MCF 10A (cell line): ENCODE measurements around the gene HILPDA. TPM values are rescaled to one million over a fixed set of nuclear protein-coding genes. Genes with fewer than 3 reads are reported as not detected.

Experiments used
- BruUV-seq: library from RNA; stranded (reverse); fragments of 400-500 nt; replicated peaks from 2 replicates; lab custom pipeline; 2021; lab: Mats Ljungman, UMichigan
- CTCF ChIA-PET: fragments of 300-600 bp; sonication (Branson Sonifier 250); formaldehyde crosslinking; extraction: SDS; loops from one replicate; lab custom pipeline; 2021; ENCODE audit warnings: antibody characterized with exemption, inconsistent platforms; lab: Yijun Ruan, JAX
- POLR2A ChIA-PET: fragments of 300-600, 350-650 bp; sonication (Branson Sonifier 250); formaldehyde crosslinking; extraction: SDS; loops from one replicate; lab custom pipeline; 2020; ENCODE audit warnings: antibody characterized with exemption, inconsistent platforms; lab: Yijun Ruan, JAX
- DNase-seq: peaks from one replicate; pipeline ENCODE4 v3.0.0-alpha.2; 2018; ENCODE audit not compliant: unreplicated experiment
- H3K27ac Mint-ChIP-seq: one replicate; pipeline ENCODE4 v1.8.0; 2022; ENCODE audit warnings: mild to moderate bottlenecking, low read depth, mixed read lengths; ENCODE audit not compliant: unreplicated experiment
- H3K27me3 Mint-ChIP-seq: one replicate; pipeline ENCODE4 v1.8.0; 2022; ENCODE audit warnings: mixed read lengths; ENCODE audit not compliant: insufficient read depth, unreplicated experiment
- H3K36me3 Mint-ChIP-seq: one replicate; pipeline ENCODE4 v1.8.0; 2022; ENCODE audit warnings: mild to moderate bottlenecking, moderate library complexity, mixed read lengths; ENCODE audit not compliant: insufficient read depth, unreplicated experiment
- H3K4me1 Mint-ChIP-seq: one replicate; pipeline ENCODE4 v1.8.0; 2022; ENCODE audit warnings: mixed read lengths; ENCODE audit not compliant: insufficient read depth, unreplicated experiment
- H3K4me3 Mint-ChIP-seq: one replicate; pipeline ENCODE4 v1.8.0; 2022; ENCODE audit warnings: mild to moderate bottlenecking, moderate library complexity, mixed read lengths; ENCODE audit not compliant: unreplicated experiment
- H3K9me3 Mint-ChIP-seq: one replicate; pipeline ENCODE4 v1.8.0; 2022; ENCODE audit warnings: mixed read lengths; ENCODE audit not compliant: unreplicated experiment
- CTCF ChIP-seq: fragments of 200-600 bp; IDR thresholded peaks from one replicate; pipeline ENCODE4 v1.8.0; 2022; ENCODE audit warnings: antibody characterized with exemption, mild to moderate bottlenecking; ENCODE audit not compliant: unreplicated experiment
- intact Hi-C: fragments of 100-400 bp; cut with micrococcal nuclease; formaldehyde crosslinking; loops from 2 replicates; pipeline ENCODE4 v1.14.1; 2022
- total RNA-seq: library from RNA; stranded (reverse); gene quantifications from 2 replicates; pipeline ENCODE4 v1.2.3, GENCODE V29; 2022

The HILPDA gene
- total RNA-seq, 1 experiment from 2014 or later: 8.3 TPM

GRCh38 chr7:128420773-128421172 lies 34.9 kb upstream of the HILPDA start:
- H3K9me3 Mint-ChIP-seq: no peaks in the 10 kb centered on the region
- H3K4me3 Mint-ChIP-seq: no peak overlapping the region
- H3K27ac Mint-ChIP-seq: no peak overlapping the region
- H3K4me1 Mint-ChIP-seq: no peaks in the 10 kb centered on the region
- no peaks in the 10 kb centered on the region for H3K36me3 Mint-ChIP-seq
- no TSS peak for BruUV-seq
- TF ChIP-seq CTCF: no peak
- POLR2A ChIA-PET: no interaction called here
- CTCF ChIA-PET: interaction anchor here (1.7 kb wide), 1 partner anchor 22 kb away, joined by 8 read pairs; no protein-coding TSS in a partner anchor
- intact Hi-C loops: no loop called here
- DNase-seq: no peak
- peaks cover 13% of the 10 kb centered on the region for H3K27me3 Mint-ChIP-seq

GRCh38 chr7:128421384-128421783 lies 34.3 kb upstream of the HILPDA start:
- ChIA-PET CTCF (interaction anchor here (0.6 to 1.7 kb wide), 2 partner anchors 23 kb away, joined by 3 to 8 read pairs; no protein-coding TSS in a partner anchor), POLR2A (no interaction called here)
- Mint-ChIP-seq H3K4me1 (no peaks in the 10 kb centered on the region), H3K9me3 (no peaks in the 10 kb centered on the region), H3K4me3 (no peak overlapping the region), H3K36me3 (no peaks in the 10 kb centered on the region), H3K27me3 (peaks cover 13% of the 10 kb centered on the region), H3K27ac (no peak overlapping the region)
- no TSS peak for BruUV-seq
- intact Hi-C loops: no loop called here
- DNase-seq: no peak
- TF ChIP-seq CTCF: no peak

- POLR2A ChIA-PET: no interaction called here
- peaks cover 13% of the 10 kb centered on the region for H3K27me3 Mint-ChIP-seq
- no peaks in the 10 kb centered on the region for H3K36me3 Mint-ChIP-seq
- H3K27ac Mint-ChIP-seq: no peak overlapping the region
- no peaks in the 10 kb centered on the region for H3K9me3 Mint-ChIP-seq
- intact Hi-C loops: no loop called here
- no TSS peak for BruUV-seq
- DNase-seq: no peak
- no peaks in the 10 kb centered on the region for H3K4me1 Mint-ChIP-seq
- H3K4me3 Mint-ChIP-seq: no peak overlapping the region
- TF ChIP-seq CTCF: no peak
- CTCF ChIA-PET: interaction anchor here (0.6 to 14.8 kb wide), 5 partner anchors 13 to 39 kb away, joined by 3 to 269 read pairs (median 8); partner anchors contain the start of gene HILPDA
Measured at GRCh38 chr7:128422037-128422436, 33.6 kb upstream of the HILPDA start.

GRCh38 chr7:128422842-128423241 lies 32.8 kb upstream of the HILPDA start:
- CTCF ChIA-PET: interaction anchor here (0.6 to 14.8 kb wide), 7 partner anchors 11 to 75 kb away, joined by 3 to 269 read pairs (median 9); partner anchors contain the start of gene HILPDA
- no peak for DNase-seq
- BruUV-seq: no TSS peak
- Mint-ChIP-seq H3K27me3 (peaks cover 13% of the 10 kb centered on the region), H3K36me3 (no peaks in the 10 kb centered on the region), H3K27ac (no peak overlapping the region), H3K9me3 (no peaks in the 10 kb centered on the region), H3K4me3 (no peak overlapping the region), H3K4me1 (peaks cover 5% of the 10 kb centered on the region)
- TF ChIP-seq CTCF: no peak
- POLR2A ChIA-PET: interaction anchor here (1.4 kb wide), 1 partner anchor 33 kb away, joined by 4 read pairs; the partner anchor contains the start of gene HILPDA
- intact Hi-C loops: no loop called here
